ENCODE measurements around the gene SVOPL.
"Not testable (repeated sequence)": the region's sequence is repeated elsewhere in the genome, so short reads cannot be mapped to it uniquely, and the experiment has no call there.

Gene SVOPL

DNA sequence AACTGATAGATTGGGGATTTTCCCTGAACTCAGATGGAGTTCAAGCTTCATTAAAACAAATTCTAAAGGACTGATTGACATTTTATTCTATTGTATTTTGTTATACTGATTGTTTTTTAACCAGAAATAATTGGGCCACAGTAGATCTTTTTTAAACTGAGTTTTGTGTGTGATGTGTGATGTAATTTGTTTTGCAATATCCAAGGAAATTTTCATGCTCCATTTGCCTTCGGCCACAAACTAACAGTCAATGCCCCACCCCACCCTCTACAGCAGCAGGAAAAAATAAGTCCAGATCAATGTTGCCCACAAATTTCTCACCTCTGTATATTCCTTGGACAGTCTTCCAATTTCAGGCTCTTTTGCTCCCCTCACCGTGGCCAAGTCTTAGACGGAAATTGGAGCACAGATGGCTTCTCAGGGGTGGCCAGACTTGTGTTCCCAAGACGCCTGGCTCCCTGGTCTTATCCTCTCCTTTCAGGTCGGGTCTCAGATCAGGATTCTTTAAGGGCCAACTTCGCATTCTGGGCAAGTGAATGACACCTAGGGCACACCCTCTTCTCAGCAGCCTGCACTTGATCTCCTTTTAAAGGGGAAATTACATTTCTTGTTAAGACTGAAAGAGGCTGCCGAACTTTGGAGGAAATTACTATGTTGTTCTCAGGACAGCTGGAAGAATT is at the start of gene SVOPL:
TSS of gene SVOPL (minus strand) at position 506 of the 680 bp plus-strand sequence. CDS start 22,317 bp downstream, outside the sequence.
- no peak for DNase-seq (ENCODE audit: low read depth)

GRCh38 chr7:138750473-138750872 is 49.3 kb upstream of the SVOPL start:
- DNase-seq (ENCODE audit: low read depth) = no peak

DNA sequence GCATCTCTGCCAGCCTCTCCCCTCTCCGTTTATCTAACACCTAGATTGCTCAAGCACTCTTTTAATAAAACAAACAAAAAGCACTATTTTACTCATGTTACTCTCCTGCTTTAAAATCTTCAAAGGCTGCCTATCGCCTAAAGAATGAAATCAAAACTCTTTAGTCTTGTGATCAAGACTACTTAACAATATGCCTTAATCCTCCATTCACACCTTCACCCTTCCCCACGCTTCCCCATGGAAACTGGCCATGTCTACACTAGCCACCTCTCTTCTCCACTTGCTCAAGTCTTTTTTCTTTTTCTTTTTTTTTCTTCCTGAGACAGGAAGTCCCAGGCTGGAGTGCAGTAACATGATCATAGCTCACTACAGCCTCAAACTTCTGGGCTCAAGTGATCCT is 48.8 kb upstream of the SVOPL start:
- DNase-seq (ENCODE audit: low read depth) = no peak

DNA sequence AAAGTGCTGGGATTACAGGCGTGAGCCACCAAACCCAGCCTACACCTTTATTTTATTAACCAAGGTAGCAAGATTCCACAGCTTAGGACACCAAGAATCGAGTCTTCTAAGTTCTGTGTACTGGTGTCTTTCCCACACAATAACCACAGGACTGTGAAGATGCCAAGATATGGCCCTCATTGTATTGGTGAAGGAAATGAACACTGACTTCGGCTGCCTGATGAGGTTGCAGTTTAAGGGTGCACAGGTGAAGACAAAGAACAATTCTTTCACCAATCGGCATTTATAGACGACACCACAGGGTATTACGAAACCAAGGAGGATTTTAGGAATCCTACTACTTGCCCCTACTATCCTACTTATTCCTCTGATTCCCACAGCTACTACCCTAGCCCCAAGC is 47.5 kb upstream of the SVOPL start:
- DNase-seq (ENCODE audit: low read depth) = no peak

- DNase-seq (ENCODE audit: low read depth) = no peak
Measured at GRCh38 chr7:138746073-138746472, 44.9 kb upstream of the SVOPL start.

- DNase-seq (ENCODE audit: low read depth) = no peak
Measured at GRCh38 chr7:138745189-138745588, 44.0 kb upstream of the SVOPL start.

DNA sequence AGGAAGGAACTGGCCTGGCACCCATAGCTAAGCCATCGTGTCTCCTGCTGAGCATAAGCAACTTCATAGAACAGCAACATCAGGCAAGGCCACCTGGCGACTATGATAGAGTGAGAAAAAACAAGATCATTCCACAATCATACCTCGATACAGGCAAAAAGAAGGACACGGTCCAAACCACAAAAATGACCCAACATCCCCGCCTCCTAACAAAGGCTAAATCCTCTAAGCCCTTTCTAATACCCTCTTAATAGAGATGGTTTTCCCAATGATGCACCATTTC is 40.2 kb upstream of the SVOPL start:
- no peak for DNase-seq (ENCODE audit: low read depth)

DNA sequence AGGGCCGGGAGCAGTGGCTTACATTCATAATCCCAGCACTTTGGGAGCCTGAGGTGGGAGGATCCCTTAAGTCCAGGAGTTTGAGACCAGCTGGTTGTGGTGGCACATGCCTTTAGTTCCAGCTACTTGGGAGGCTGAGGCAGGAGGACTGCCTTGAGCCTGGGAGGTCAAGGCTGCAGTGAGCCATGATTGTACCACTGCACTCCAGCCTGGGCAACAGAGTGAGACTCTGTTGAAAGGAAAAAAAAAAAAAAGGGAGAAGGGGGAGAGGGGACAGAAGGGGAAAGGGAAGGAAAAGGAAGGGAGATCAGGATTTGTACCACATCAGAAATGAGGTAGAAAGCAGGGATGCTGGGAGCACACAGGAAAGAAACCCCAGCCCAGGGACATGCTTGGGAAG is 38.7 kb upstream of the SVOPL start:
- DNase-seq (ENCODE audit: low read depth) = no peak

DNA sequence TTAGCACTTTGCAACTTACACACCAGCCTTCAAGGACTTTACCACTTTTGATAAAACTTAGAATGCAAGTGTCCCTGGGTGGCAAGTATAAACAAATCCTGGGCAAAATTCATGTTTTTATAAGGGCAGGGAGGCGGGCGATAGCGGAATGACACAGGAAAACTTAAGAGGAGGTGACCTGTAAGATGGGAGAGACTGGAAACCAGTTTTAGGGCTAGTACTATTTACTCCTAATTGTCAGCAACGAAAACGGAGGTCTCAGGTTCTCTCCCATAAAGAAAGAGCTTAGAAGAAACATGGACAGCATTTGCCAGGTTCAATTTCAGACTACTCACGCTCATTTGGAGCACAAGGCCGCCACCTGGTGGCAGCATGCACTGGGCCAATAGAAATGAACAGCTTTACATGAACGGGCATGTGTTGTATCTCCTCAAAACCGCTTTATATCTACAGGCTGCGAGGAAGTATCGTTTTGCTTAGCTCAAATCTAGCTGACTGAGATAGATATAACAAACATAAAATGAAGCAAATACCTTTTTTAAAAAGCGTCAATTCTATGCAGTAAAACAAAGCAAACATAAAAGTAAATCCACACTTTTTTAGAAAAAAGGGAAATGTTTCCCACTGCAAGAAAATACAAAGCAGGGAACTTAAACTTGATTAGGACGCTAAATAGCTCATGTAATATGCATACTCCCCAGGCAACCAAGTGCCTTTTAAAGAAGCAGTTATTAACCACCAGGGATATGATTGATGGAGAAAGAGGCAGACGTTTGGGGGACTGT is 37.6 kb upstream of the SVOPL start:
- DNase-seq (ENCODE audit: low read depth) = peak; percentile 33

DNA sequence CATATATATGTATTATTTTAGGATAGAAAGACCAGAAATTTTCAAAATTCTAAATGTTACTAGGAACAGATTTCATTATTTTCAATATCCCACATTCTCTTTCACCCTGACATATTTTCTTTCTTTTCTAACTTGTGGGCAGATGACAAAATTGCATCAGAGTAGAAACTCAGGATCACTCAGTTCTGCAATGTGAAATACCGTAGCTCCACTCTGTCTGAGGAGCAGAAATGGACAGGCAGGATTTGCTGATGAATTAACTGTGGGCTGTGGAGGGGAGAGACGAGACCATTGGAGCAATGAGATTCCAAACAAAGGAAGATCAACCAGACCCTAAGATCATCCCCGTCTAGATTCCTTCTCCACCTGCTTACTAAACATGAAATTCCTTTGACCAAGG is 37.0 kb upstream of the SVOPL start:
- no peak for DNase-seq (ENCODE audit: low read depth)

DNA sequence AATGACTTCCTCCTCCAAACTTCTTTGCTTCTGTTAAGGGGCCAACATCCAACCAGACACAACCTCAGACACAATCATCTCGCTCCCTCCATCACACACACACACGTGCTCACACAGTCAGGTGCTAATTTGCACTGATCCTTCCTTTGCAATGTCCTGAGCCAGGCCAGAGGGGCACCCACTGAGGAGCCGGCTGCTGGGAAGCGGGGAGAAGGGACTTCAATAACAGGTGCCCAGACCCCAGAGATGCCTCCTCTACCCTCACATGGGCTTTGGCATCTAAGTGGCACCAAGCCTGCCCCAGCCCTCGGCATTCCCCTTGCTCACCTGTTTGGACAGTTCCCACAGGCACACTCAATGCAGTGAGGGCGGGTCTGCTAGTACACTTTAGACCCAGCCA is 34.2 kb upstream of the SVOPL start:
- DNase-seq (ENCODE audit: low read depth) = no peak

GRCh38 chr7:138731733-138732132 is 30.6 kb upstream of the SVOPL start:
- DNase-seq (ENCODE audit: low read depth) = not testable (repeated sequence)

GRCh38 chr7:138729444-138729843 is 28.3 kb upstream of the SVOPL start:
- DNase-seq (ENCODE audit: low read depth) = no peak

- DNase-seq (ENCODE audit: low read depth) = no peak
Measured at GRCh38 chr7:138727336-138728099, 26.4 kb upstream of the SVOPL start.

DNA sequence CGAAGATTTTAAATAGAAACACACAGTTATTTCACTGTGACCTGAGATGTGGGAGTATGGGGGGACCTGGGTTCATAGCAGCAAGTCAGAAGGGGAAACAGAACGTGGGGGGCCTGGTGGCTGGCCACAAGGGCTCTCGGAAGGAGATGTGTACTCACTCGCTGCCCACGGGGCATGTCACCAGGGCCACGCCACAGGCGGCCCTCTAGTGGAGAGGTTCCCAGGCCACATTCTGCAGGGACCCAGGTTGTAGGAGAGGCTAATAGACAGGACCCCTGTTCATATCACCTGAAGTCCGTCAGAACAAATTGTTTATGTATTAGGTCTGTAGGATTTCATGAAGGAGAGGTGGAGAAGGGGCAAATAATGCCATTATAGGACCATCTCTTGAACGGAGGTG is 25.1 kb upstream of the SVOPL start:
- no peak for DNase-seq (ENCODE audit: low read depth)

- DNase-seq (ENCODE audit: low read depth) = no peak
Measured at GRCh38 chr7:138720286-138720685, 19.1 kb upstream of the SVOPL start.

DNA sequence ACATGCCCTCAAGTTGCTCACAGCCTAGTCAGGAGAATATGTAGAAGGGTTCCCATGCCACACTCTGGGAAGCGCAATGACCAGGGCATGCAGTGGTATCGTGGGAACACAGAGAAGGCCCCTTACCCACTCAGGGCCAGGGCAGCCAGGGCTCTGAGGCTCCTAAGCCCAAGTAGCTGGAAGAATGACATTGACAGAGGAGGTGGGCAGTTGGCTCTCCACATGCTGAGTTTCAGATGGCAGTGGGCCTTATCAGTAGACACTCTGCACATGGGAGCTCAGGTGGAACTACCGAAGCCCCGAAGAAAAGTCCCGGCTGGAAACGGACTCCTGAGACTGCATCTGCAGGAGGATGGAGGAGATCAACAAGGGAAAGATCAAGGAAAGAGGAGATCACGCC is 15.7 kb upstream of the SVOPL start:
- DNase-seq (ENCODE audit: low read depth) = no peak

GRCh38 chr7:138713191-138713590 is 12.0 kb upstream of the SVOPL start:
- DNase-seq (ENCODE audit: low read depth) = no peak

GRCh38 chr7:138712652-138713051 is 11.5 kb upstream of the SVOPL start:
- no peak for DNase-seq (ENCODE audit: low read depth)

DNA sequence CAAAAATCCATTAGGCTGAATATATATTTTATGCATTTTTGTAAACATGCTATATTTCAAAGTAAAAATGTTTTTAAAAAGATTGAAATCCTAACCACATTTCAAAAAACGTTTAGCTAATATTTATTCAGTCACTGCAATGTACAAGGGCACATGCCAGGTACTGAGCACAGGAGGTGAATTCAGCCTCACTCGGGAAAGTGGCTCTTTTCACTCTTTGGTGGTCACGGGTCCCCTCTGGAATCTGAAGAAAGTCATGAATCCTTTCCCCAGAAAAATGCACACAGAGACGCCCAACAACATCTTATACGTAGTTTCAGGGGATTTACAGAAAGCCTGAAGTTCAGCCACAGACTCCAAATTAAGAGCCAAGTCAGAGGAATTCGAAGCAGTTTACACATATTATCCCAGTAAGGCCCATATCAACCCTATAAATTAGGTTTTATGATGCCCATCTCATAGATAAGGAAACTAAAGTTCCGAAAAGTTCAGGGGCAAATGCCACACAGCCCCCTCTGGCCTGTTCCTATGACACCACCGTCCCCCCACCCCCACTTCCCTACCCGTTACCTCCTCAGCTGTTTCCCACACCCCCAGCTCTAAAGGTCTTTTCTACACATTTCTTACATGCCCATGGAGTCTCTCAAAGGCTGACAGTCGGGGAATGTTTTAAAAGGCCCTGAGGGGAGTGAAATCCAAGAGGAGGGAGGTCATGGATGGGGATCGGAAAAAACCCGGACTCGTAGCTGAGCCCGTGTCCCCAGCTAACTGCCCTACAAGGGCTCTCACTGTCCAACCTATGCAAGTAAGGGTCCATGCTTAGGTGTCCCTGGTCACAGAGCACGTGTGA is 9.6 kb upstream of the SVOPL start:
- no peak for DNase-seq (ENCODE audit: low read depth)

- DNase-seq (ENCODE audit: low read depth) = no peak
Measured at GRCh38 chr7:138705167-138705566, 4.0 kb upstream of the SVOPL start.

DNA sequence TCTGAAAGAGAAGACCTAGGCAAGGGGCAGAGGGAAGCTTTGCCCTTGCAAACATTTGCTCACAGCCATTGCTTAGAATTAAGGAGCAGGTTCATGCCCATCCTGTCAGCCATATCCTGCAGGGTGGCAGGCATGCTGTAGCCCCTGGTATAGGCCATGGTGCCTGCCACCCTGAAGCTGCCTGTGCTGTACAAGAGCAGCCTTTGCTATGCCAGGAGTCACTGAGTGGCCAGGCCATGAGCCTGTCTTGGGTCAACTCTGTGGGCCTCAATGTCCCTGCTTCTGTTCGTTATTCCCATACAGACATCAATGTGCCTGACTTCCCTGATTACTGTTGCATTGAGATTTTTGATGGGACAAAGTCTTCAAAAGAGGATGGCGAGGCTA is 368 bp upstream of the SVOPL start:
- no peak for DNase-seq (ENCODE audit: low read depth)

Data from GM04503 (cell line).